DMS79 treated with DMSO at 0.1 percent for 48 hours (cell line): ENCODE measurements around the gene COL6A3.

ENCODE experiments used
- DNase-seq: peaks from one replicate; lab custom pipeline; 2025; lab: John Stamatoyannopoulos, UW

Gene COL6A3

GRCh38 chr2:237413777-237414661, at the start of gene COL6A3:
Gene COL6A3, minus strand, starts transcription at chr2:237414164. Its CDS starts 17,347 bp downstream, at chr2:237396817.
- DNase-seq = no peak

GRCh38 chr2:237459741-237460174, 45.8 kb upstream of the COL6A3 start:
- DNase-seq = no peak

GRCh38 chr2:237459226-237459625, 45.3 kb upstream of the COL6A3 start:
- DNase-seq = no peak

GRCh38 chr2:237458519-237458918, 44.6 kb upstream of the COL6A3 start:
- DNase-seq = no peak

GRCh38 chr2:237457388-237457941, 43.5 kb upstream of the COL6A3 start:
- DNase-seq = no peak

GRCh38 chr2:237456200-237456843, 42.4 kb upstream of the COL6A3 start:
- DNase-seq = no peak

DNA sequence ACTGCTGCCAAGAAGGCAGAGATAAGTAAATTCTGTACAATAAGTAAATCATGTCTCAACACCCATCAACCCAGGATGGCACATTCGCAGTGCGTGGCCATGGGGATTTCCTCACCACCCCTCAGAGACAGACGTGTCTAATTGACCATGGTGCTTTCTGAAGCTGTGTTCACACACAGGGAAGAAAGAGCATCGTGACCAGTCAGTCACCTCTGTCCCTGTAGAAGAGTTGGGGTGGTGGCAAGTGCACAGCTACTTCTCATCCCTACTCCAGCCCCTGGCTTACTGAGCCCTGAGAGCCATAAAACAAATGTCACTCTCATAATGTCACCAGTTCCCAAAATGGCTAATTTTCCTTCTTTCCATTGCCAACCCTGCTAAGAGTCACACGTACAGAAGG, 41.8 kb upstream of the COL6A3 start:
- DNase-seq = no peak

GRCh38 chr2:237453671-237454070, 39.7 kb upstream of the COL6A3 start:
- DNase-seq = no peak

DNA sequence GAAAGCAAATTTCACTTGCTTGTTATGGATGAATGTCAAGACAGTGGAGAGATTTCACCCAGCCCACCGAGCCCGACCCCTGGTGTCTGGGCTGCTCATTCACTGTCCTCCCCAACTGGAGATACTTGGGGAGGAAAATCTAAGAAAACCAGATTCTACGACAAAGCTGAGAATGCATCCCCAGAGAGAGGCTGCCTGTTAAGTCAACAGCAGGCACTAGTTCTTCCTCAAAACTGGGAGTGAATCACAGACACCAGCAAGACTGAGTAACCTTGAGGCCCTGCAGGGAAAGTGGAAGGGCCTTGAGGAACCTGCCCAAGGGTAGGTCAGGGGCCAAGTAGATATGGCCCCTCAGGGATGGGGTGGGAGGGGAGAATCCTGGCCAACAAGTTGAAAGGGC, 38.9 kb upstream of the COL6A3 start:
- DNase-seq = no peak

- DNase-seq = no peak
Measured at GRCh38 chr2:237451643-237452469, 37.9 kb upstream of the COL6A3 start.

- DNase-seq = no peak
Measured at GRCh38 chr2:237450583-237450982, 36.6 kb upstream of the COL6A3 start.

- no peak for DNase-seq
Measured at GRCh38 chr2:237450108-237450507, 36.1 kb upstream of the COL6A3 start.

DNA sequence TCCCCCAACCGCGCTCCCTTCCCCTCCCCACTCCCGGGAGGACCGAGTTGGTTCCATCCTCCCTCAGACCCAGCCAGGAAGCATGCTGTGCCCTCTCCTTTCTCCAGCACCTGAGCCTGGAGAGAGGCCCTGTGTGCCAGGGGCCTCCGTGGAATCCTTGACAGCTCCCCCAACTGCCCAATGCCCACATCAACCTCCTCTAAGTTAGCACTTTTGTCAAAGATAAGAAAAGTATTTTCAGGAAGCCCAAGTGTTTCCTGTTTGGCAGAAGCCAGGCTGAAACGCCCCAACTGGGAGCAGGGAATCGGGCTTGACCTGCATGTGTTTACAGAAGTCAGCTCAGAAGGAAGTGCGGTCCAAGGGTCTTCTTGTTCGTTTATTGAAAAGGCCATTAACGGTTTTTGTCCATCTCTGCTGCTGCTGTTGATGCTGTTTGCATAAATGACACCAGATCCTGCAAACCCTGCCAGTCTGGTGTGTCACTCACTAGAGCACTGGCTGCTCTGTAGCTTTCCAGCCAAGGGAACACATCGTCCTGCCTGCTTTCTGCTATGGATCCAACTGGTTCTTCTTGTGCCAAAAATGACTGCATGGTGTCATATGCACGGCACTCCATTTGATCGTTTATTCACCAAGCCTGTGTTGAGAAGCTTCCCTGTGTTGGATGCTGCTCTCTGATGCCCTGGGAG, 35.4 kb upstream of the COL6A3 start:
- DNase-seq = no peak

DNA sequence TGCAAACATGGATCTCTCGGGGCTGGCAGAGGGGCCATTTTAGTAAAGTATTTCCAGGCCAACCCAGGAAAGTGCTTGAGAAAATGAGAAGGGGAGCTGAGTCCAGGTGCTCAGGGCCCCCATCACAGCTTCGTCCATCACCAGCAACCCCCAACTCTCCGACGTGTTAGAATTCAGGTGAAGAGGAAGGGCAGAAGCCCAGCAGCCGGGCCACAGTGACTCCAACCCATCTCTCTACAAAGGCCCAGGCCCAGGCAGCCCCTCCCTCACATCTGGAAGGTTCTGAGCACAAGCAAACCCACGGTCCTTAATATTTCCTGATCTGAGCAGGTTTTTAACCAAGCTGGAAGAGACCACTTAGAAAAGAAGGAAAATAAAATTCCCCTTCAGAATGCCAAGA, 34.7 kb upstream of the COL6A3 start:
- no peak for DNase-seq

GRCh38 chr2:237448171-237448570, 34.2 kb upstream of the COL6A3 start:
- DNase-seq = no peak

DNA sequence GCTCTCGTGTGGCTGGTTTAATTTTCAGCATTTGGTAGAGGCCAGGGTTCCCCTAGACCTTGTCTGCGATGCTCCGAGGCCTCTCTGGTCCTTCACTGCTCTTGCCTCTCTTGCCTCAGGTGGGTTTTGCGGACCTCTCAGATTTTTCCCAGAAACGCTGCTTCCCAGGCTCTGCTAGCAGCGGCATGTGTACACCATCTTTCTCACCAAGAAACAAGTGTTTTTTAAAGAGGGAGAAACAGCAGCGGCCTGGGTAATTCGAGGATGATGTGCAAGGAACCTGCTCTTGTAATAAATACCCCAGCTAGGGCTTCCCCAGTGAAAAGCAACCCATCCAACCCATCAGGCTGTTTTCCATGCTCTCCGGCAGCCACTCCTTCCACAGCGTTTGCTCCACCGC, 33.5 kb upstream of the COL6A3 start:
- no peak for DNase-seq

- DNase-seq = no peak
Measured at GRCh38 chr2:237446338-237446665, 32.3 kb upstream of the COL6A3 start.

- no peak for DNase-seq
Measured at GRCh38 chr2:237445611-237446337, 31.8 kb upstream of the COL6A3 start.

DNA sequence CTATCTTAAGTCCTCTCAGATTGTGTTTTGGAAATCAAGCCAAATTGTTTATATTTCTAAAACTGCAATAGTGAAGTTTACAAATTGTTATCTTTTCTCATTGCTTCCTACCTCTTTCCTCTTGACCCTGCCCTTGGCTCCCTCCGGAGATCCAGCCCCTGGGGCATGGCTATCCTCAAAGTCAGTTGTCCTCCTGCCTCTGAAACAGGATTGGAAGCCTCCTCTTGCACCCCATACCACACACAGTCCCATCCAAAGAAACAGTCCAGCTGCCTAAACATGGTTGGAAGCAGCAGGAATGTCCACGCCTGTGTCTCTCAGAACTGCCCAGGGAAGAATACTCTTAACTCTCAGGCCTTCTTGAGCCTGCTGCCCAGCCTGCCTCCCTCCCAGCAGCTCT, 30.1 kb upstream of the COL6A3 start:
- no peak for DNase-seq

- DNase-seq = no peak
Measured at GRCh38 chr2:237441605-237442274, 27.8 kb upstream of the COL6A3 start.
